Gastrocnemius medialis (tissue), 4 donors: ENCODE measurements around the gene PHF2. TPM values are rescaled to one million over a fixed set of nuclear protein-coding genes. Genes with fewer than 3 reads are reported as not detected.

Experiments
- microRNA-seq, 2 donors: library from miRNA; unstranded; fragments of <30 nt; microRNA quantifications; one replicate each; pipeline ENCODE4, GENCODE V29; 2016; ENCODE audit warnings: borderline replicate concordance in 2 of 2
- total RNA-seq, 4 donors: library from RNA; depleted of rRNA; stranded (reverse); fragments of >200 nt; gene quantifications; one replicate each; pipeline versions ENCODE4 v1.1.0 to v1.2.3, GENCODE V29; 2016

PHF2 gene
- total RNA-seq, 4 donors from 2014 or later: 18.8 to 24.3 (median 21.9) TPM

Small RNA genes lying within 50 kb of the gene (microRNA-seq; reads per million reads assigned to microRNA genes)
- 0 reads per million in 2 donors for gene MIR548AU

Other genes with a start within 250 kb of the PHF2 start
- 10 to 100 TPM; 44.4 to 94.7 (median 72.3) TPM for gene FAM120A, start 124.9 kb upstream of the PHF2 start, total RNA-seq
- 10 to 100 TPM; 22.8 to 49.5 (median 32.4) TPM for gene FAM120AOS, start 123.0 kb upstream of the PHF2 start, total RNA-seq